GM13976 (cell line): ENCODE data around the gene FCN1.

Experiments
- DNase-seq: peaks from one replicate; pipeline ENCODE4 v3.0.0; 2012; ENCODE audit warnings: low spot score
- CTCF ChIP-seq: IDR thresholded peaks from 2 replicates; pipeline ENCODE4 v1.5.1; 2012; ENCODE audit warnings: borderline replicate concordance, mild to moderate bottlenecking; ENCODE audit not compliant: insufficient read depth; ENCODE audit errors: extremely low read depth, missing control alignments, control extremely low read depth
- in situ Hi-C: fragments of 300-500 bp; cut with MboI; formaldehyde crosslinking; loops from one replicate; pipeline ENCODE4 v1.12.0; 2022; ENCODE audit warnings: low sequenced_read_pairs, mixed read lengths, inconsistent platforms; ENCODE audit not compliant: unreplicated experiment

FCN1 gene

DNA sequence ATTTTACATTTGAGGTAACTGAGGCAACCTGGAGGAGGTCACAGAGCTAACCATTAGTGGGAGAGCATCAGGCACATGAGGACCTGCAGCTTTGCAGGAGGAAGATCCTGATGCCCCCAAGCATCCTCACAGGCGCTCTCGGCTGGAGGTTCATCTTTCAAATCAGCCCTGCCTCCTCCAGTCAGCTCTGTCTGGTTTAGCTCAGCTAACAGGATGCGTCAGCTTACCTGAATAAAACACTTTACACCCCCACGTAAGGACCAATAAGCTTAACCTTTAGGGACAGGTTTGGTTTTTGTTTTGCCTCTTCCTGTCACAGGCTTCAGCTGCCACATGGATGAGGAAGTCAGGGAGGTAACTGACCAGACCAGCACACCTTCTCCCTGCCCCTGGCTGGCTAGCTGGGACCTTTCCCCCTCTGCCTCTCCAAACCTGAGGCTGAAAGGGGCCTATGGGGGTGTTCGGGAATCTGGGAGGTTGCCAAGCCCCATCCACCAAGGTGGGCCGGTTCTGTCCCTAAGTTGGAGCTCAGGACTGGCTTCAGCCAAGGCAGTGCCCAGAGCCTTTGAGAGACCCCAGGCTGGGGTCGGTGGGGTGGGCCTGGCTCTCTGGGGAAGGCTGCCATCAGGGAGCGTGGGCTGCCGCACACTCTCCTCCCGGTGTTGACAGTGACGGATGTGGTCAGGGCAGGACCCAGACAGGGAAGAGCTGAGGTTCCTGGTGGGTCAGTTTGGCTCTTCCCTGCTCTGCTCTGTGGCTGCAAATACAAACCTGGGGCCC, 20.0 kb upstream of the FCN1 start:
- DNase-seq: no peak
- in situ Hi-C loops: no loop called here

GRCh38 chr9:134937164-134937555, 19.4 kb upstream of the FCN1 start:
- in situ Hi-C loops: no loop called here
- DNase-seq: no peak
- TF ChIP-seq CTCF: no peak

More for the DNA sequence above, 20.0 kb upstream of the FCN1 start:
- no peak for TF ChIP-seq CTCF

- no peak for TF ChIP-seq CTCF
- in situ Hi-C loops: no loop called here
- DNase-seq: peak; percentile 64
These were observed 18.8 kb upstream of the FCN1 start for GRCh38 chr9:134936346-134937163.

GRCh38 chr9:134935701-134936345, 18.1 kb upstream of the FCN1 start:
- DNase-seq: no peak
- in situ Hi-C loops: no loop called here
- no peak for TF ChIP-seq CTCF

GRCh38 chr9:134935056-134935640, 17.4 kb upstream of the FCN1 start:
- no peak for DNase-seq
- TF ChIP-seq CTCF: no peak
- in situ Hi-C loops: no loop called here

DNA sequence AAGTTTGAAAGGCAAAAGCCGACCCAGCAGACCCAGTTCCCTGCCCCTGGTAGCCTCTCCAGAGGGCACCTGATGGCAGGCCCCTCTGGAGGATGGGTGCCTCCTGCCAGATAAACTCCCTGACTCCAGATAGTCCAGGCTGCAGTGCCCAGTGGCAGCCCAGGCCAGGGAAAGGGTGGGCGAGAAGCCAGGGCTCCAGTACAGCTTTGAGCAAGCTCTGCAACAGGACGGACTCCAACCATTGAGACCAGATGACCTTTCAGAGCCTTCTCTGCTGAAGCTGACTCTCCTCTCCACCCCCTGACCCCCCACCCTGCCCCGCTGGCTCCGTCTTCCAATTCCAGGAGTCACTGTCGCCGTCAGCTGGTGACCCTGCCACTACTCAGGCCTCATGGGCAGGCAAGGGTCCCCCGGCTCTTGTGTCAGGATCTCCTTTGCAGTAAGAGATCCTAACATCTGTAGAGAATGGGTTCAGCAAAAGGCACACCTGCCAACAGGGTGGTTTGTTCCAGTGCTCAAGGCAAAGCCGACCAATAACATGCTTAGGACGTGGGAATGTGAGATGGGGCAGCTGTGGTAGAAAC, 15.5 kb upstream of the FCN1 start:
- no peak for TF ChIP-seq CTCF
- no peak for DNase-seq
- in situ Hi-C loops: no loop called here
